ENCODE results near the gene NCBP2L.

Gene NCBP2L

DNA sequence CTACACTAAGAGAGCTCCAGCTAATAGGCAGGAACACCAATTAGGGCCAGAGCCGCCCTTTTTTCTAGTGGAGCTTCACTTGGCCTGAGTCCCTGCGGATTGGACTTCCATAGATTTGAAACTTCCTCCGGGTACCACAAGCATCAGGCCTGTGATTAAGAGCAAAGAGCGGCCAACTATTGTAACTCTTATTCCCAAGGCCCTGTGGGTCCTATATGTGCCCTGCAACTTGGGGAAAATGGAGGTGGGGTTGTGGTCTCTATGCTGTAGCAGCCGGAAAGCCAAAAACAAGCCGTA is at the start of gene NCBP2L:
NCBP2L (plus strand) TSS at position 198 of the 297 bp plus-strand sequence. CDS start 16,488 bp downstream, outside the sequence.
- no peak for DNase-seq (ENCODE audit: low read depth)

DNA sequence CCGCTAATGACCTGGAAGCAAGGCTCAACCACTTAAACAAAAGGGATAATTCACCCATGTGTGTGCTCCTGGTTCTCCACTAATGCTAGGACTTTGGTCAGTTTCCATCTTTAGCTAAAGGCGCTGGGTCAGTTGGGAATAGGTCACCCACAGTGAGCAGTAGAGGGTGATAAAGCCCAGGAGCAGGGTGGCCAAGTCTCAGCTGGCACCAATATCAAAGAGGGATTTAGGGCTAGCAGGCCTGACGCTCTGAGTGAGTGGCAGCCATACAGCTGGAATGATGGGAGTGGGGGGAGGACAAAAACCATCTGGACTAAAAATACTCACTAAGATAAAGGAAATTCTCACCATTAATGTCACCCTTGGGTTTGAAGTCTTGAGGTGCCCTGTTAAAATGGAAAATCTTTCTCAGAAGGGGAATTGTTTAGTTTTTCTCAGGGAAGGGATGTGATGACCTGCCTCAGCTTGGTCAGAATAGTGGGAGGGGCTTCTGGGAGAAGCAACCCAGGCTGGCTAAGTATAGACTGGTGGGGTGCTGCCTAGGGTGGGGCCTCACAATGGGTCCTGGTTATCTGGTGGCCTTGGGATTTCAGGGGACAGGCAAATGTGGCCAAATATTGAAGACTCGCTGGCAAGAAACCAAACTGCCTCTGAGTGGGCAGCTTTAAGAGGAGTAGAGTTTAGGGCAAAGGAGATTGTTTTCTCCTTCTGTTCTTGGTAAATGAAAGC is 49.0 kb upstream of the NCBP2L start:
- no peak for DNase-seq (ENCODE audit: low read depth)

GRCh38 chrX:107729558-107730297 is 47.8 kb upstream of the NCBP2L start:
- DNase-seq (ENCODE audit: low read depth) = no peak

- DNase-seq (ENCODE audit: low read depth) = no peak
Observed at GRCh38 chrX:107730298-107730655, 47.3 kb upstream of the NCBP2L start.

DNA sequence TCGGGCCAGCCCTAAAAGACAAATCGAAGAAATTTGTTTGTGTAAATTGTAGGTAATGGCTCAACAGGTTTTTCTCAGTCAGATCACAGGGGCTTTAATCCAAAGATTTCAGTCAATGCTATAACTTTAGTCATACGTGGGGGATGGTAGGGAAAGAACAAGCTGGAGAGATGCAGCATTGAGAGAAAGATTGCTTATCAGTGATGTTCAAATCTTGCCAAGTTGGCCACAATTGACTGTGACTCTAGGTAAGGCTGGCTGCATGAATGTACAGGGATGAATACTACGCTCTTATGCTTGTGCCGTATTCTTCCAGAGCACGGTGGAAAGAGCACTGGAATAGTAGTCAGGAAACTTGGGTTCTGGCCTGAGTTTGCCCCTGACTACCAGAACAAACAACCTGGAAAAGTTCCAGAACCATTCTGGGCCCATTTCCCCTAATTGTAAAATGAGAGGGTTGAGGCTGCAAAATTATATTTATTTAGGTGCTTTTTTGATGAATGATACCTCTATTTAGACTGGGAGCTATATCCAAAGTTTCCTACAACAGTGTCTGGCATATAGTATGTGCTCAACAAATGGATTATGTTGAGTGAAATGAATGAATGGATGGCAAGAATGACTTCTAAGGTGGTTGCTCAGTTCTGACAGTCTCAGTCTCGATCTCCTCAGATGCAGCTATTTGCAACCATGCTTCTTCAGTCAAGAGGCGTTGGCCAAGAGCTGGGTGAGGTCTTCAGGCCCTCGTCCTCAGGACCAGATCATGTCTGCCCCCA is 46.4 kb upstream of the NCBP2L start:
- DNase-seq (ENCODE audit: low read depth) = no peak

DNA sequence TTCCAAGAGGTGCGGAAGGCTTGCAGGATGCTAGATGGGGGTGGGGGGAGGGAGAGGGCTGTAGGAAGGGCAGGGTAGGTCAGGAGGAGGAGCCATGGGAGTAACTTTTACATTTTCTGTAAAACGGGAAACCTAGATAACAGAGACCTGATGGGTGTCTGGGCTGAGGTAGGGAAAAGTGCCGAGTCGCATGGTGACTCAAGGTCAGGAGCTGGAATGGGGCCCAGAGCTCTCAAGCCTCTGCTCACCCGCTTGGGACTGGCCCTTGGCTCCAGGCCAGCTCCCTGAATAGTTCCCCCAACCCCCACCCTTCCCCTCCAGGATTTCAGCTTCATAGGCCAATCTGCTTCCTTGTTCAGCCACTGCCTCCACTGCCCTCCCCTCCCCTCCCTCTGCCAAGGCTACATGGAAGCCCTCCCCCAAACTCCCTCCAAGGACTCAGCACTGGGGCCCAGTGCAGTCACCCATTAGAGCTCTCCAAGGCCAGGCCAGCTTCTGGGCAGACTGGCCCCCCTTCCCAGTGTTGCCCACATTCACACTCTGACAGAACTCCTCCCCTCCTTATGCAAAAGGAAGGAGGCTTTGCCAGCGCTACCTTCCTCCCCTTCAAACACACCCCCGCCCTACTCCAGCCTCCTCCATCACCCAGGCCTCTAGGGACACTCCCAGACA is 45.6 kb upstream of the NCBP2L start:
- no peak for DNase-seq (ENCODE audit: low read depth)

DNA sequence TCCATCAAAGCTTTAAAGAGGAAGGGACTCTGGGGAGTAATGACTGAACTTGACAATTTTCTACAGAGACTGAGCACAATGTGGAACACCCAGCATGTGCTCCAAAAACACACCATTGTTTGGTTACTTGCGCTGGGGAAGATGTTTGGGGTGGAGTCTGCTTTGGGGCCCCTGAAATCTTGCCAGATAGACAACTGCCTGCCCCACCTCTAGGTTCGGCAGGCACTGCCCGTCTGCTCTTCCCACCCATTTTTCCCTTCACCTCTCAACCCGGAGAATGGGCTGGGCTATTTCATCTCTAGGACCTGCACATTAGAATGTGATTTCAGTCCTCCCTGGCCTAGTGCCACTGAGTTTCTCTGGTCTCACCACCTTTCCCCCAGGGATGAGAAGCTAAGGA is 43.8 kb upstream of the NCBP2L start:
- no peak for DNase-seq (ENCODE audit: low read depth)

- DNase-seq (ENCODE audit: low read depth) = no peak
Observed at GRCh38 chrX:107734646-107735045, 42.9 kb upstream of the NCBP2L start.

- no peak for DNase-seq (ENCODE audit: low read depth)
Observed at GRCh38 chrX:107736781-107737531, 40.6 kb upstream of the NCBP2L start.

DNA sequence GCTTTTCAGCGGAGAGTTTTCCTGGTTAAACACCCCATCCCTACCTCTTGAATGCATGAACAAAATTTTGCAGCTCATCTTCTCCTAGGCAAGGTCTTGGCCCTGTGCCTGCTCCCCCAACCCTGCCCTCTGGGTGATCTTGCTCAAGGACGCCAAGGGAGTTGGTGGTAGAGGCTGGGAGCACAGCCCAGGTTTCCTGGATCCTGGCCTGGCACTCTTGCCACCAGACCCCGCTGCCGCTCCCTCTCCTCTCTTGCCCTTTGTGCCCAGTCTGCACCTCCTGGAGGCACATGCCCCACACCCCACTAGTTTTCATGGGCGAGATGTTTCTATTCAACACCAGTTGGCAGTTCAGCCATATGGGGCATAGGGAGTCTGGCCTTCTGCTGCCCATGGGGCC is 39.3 kb upstream of the NCBP2L start:
- DNase-seq (ENCODE audit: low read depth) = no peak

GRCh38 chrX:107738768-107739167 is 38.8 kb upstream of the NCBP2L start:
- no peak for DNase-seq (ENCODE audit: low read depth)

GRCh38 chrX:107739541-107739940 is 38.0 kb upstream of the NCBP2L start:
- DNase-seq (ENCODE audit: low read depth) = no peak

DNA sequence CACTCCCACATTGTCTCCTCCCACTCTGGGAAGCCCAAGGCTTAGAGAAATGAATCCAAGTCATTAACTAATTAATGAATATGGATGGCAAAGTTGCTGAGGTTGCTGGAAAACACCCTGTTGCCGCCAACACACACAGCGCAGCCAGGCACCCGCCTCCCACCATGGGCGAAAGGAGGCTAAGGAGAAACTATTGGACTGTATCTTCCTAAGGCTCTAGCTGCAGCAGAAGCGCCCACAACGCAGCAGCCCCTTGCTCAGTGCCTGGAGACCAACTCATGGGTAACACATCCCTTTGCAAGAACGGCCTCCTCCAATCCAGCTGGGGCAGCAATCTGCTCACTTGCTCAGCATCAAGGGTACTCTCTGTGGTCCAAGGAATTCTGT is 36.1 kb upstream of the NCBP2L start:
- no peak for DNase-seq (ENCODE audit: low read depth)

- DNase-seq (ENCODE audit: low read depth) = no peak
Observed at GRCh38 chrX:107742700-107743191, 34.8 kb upstream of the NCBP2L start.

- DNase-seq (ENCODE audit: low read depth) = no peak
Observed at GRCh38 chrX:107743995-107744394, 33.5 kb upstream of the NCBP2L start.

DNA sequence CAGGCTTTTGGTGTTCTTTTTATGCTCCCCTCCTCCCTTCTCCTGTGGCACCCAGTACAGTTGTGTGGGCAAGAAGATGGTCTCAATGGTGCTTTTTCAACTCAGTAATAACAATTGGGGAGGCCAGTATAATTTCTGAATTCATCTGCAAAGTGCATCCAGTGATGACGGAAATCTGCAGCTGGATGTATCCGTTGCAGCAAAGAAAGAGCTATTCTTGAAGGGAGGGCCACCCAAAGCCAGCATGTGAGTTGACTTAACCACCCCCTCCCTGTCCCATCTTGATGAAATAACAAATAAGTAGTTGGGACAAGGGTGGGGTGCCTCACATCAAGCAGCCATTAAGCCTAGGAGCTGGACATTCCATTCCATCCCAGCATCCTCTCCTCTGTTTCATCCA is 32.7 kb upstream of the NCBP2L start:
- no peak for DNase-seq (ENCODE audit: low read depth)

- no peak for DNase-seq (ENCODE audit: low read depth)
Observed at GRCh38 chrX:107747596-107748161, 29.9 kb upstream of the NCBP2L start.

DNA sequence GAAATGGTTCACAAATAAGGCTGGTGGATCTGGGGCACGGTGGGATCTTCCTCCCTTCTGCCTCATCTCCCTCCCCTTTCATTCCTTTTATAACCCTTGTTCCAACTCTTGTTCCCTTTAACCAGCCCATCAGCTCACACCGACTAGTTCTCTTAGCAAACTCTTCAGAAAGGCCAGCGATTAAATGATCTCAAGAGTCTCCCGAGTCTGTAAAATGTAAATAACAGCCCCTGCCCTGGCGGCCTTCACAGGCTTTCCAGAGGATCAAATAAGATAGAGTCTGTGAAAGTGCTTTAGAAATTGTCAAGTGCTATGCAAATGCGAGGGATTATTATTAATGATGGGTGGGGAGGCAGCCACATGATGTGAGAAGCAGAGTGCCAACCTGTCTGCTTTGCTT is 29.0 kb upstream of the NCBP2L start:
- DNase-seq (ENCODE audit: low read depth) = no peak

DNA sequence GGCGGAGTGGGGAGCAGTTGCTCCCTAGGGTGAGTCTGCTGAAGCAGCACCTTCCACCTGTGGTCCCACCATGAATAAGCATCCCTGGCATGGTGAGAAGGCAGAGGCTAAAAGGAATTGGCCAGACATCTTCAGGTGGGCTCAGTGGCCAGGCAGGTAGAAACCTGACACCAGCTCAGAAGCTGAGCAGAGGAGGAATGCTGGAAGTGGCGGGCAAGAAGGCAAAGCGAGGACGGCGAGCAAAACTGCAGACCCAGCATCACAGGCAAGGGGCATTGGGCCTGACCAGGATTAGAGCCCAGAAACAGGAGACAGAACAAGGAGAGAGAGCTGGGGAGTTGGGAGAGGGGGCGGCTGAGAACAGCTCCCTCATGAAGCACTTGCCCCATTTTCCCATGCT is 27.3 kb upstream of the NCBP2L start:
- no peak for DNase-seq (ENCODE audit: low read depth)

DNA sequence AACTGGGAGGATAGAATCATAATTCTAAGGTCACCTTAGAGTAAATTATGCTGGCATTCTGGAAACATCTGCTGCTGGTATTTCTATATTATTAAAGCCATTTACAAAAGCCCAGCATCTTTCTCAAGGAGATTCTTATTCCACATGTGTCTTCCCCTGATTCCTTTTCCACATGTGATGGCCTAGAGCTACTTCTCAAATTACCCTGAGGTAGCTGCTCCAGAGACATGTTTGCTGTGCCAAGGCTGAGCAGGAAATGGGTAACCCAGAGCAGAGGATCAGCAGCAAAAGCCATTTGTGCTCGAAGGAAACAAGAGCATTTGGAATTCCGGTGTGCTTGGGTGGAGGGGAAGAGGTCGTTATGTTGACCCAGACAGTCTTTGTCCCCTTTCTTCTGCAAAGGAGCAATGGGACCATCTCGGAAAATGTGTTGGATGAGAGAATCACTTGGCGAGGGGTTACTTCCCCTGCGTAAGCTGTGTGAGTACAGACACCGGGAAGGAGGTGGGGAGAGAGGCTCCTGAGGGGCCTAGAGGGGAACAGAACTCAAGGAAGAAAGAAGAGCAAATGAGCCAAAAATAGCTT is 26.6 kb upstream of the NCBP2L start:
- no peak for DNase-seq (ENCODE audit: low read depth)

DNA sequence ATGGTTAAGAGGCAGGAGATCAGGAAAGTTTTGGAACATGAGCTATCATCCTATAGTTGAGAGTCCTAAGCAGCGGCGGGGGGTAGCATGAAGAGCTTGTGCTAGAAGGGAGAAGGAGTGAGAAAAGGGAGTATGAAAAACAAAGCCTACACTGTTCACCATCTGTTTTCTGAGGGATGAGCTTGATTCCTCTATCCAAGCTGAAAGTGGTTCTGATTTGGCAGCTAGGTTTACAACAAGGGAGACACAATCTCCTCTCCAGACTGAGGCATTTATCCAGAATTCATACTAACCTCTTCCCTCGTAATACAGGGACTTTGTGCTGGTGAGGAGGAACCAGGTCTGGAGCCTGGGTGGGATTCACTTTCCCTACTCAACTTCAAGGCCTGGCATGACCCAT is 25.5 kb upstream of the NCBP2L start:
- no peak for DNase-seq (ENCODE audit: low read depth)
